HL-60 (cell line): Measurements from ENCODE around the gene CHAC2.

ENCODE experiments used
- DNase-seq, 2 experiments: peaks; one replicate each; pipeline ENCODE4 v3.0.0-alpha.2; 2010 to 2020; ENCODE audit warnings: low read depth in 1 of 2, low spot score in 1 of 2
- H3K27ac ChIP-seq: fragments of 250-450 bp; sonication (Bioruptor Pico); replicated peaks from 2 replicates; pipeline ENCODE4 v1.5.1; 2020; ENCODE audit warnings: mild to moderate bottlenecking, moderate library complexity
- H3K27me3 ChIP-seq: fragments of 250-450 bp; sonication (Bioruptor Pico); 2 replicates; pipeline ENCODE4 v1.5.1; 2021; ENCODE audit warnings: mild to moderate bottlenecking, moderate library complexity; ENCODE audit not compliant: insufficient read depth, poor library complexity, severe bottlenecking
- H3K4me3 ChIP-seq: replicated peaks from 2 replicates; pipeline ENCODE4 v1.5.1; 2011; ENCODE audit warnings: mild to moderate bottlenecking, control low read depth, low read length; ENCODE audit not compliant: insufficient read depth
- CTCF ChIP-seq: IDR thresholded peaks from one replicate; pipeline ENCODE4 v1.5.1; 2011; ENCODE audit warnings: low read length, control low read depth, inconsistent platforms; ENCODE audit not compliant: insufficient read depth
- GABPA ChIP-seq: IDR thresholded peaks from 2 replicates; pipeline ENCODE4 v1.6.1; 2012; ENCODE audit warnings: low read depth
- POLR2AphosphoS5 ChIP-seq: IDR thresholded peaks from 2 replicates; pipeline ENCODE4 v1.6.1; 2012; ENCODE audit warnings: low read depth
- REST ChIP-seq: IDR thresholded peaks from 2 replicates; pipeline ENCODE4 v1.6.1; 2012; ENCODE audit warnings: low read depth; ENCODE audit not compliant: insufficient replicate concordance
- SPI1 ChIP-seq: IDR thresholded peaks from 2 replicates; pipeline ENCODE4 v1.6.1; 2012; ENCODE audit warnings: low read depth, mild to moderate bottlenecking, borderline replicate concordance

The CHAC2 gene

DNA sequence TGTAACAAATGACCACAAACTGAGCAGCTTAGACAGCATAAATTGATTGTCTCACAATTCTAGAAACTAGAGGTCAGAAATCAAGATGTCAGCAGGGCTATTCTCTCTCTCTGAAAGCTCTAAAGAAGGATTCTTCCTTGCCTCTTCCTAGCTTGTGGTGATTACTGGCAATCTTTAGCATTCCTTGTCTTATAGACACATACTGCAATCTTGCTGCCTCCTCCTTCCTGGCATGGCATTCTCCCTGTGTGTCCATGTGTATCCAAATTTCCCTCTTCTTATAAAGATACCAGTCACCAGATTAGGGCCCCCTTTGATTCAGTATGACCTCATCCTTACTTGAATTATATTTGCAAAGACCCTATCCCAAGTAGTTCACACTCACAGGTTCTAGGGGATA, 16.8 kb downstream of the CHAC2 start:
- H3K4me3 ChIP-seq: no peak overlapping the region; the same call in 1 of the 2 replicates
- H3K27me3 ChIP-seq: no peaks in the 10 kb centered on the region
- H3K27ac ChIP-seq: no peak overlapping the region; the same call in 1 of the 2 replicates
- TF ChIP-seq SPI1 (no peak), CTCF (no peak), REST (no peak), GABPA (no peak), POLR2AphosphoS5 (no peak)
- DNase-seq: no peak

- Histone ChIP-seq H3K27me3 (no peaks in the 10 kb centered on the region), H3K4me3 (peak overlapping the region; percentile 78), H3K27ac (peak overlapping the region; percentile 80)
- TF ChIP-seq REST (no peak), GABPA (no peak), POLR2AphosphoS5 (no peak), CTCF (no peak)
- DNase-seq: no peak
Observed at GRCh38 chr2:53785366-53785765, 17.8 kb downstream of the CHAC2 start.

DNA sequence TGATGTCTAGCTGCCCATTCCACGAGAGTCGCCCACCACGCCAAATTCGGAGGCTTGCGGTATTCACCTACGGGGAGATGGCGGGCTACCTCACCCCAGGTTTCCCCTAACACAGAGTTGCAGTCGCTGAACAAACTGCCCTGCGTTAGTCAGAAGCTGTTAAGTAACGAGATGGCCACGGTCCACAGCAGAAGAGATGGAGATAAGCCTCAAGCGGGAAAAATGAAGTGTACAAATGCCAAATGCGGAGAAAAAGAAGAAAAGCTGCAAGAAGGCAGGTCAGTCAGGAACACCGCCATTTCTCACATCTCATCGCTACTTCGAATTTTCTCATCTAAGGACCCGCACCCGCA, 18.7 kb downstream of the CHAC2 start:
- TF ChIP-seq SPI1 (no peak), POLR2AphosphoS5 (no peak), GABPA (no peak), REST (no peak), CTCF (no peak)
- peak overlapping the region; percentile 80 for H3K27ac ChIP-seq
- H3K4me3 ChIP-seq: peak overlapping the region; percentile 78
- DNase-seq: peak in 1 of 2 experiments; percentile 14
- H3K27me3 ChIP-seq: no peaks in the 10 kb centered on the region
